ENCODE data around the gene NUBPL. TPM values are rescaled to one million over a fixed set of nuclear protein-coding genes. Genes with fewer than 3 reads are reported as not detected.
"Not testable (repeated sequence)": the region's sequence is repeated elsewhere in the genome, so short reads cannot be mapped to it uniquely, and the experiment has no call there.

Gene NUBPL
- polyA plus RNA-seq, 1 experiment, result 9.3 TPM

GRCh38 chr14:31619440-31619839 lies 58.2 kb downstream of the NUBPL start:
- TF ChIP-seq CTCF (IDR thresholded peaks at IDR 0.05; ENCODE audit: low read depth, low read length), result no peak
- H3K27ac ChIP-seq (ENCODE audit: low read depth, low read length), result no peak overlapping the region
- H3K4me3 ChIP-seq (ENCODE audit: low read depth, low read length), result no peak overlapping the region
- H3K9me3 ChIP-seq (ENCODE audit: control insufficient read depth, insufficient read depth, low read length), result peaks cover 10% of the 10 kb centered on the region
- no peak for DNase-seq (ENCODE audit: low read depth, low spot score)
- CTCF ChIA-PET, result no interaction called here
- H3K27me3 ChIP-seq (ENCODE audit: control insufficient read depth, insufficient read depth, low read length), result no peaks in the 10 kb centered on the region
- POLR2A ChIA-PET, result no interaction called here

DNA sequence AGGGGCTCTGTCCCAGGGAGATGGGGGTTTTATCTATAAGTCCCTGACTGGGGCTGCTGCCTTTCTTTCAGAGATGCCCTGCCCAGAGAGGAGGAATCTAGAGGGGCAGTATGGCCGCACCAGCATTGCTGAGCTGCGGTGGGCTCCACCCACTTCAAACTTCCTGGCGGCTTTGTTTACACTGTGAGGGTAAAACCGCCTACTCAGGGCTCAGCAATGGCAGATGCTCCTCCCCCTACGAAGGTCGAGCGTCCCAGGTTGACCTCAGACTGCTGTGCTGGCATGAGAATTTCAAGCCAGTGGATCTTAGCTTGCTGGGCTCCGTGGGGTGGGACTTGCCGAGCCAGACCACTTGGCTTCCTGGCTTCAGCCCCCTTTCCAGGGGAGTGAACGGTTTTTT lies 59.7 kb downstream of the NUBPL start:
- peaks cover 10% of the 10 kb centered on the region for H3K9me3 ChIP-seq (ENCODE audit: control insufficient read depth, insufficient read depth, low read length)
- DNase-seq (ENCODE audit: low read depth, low spot score); H3K4me3 ChIP-seq (ENCODE audit: low read depth, low read length); POLR2A ChIA-PET; H3K27ac ChIP-seq (ENCODE audit: low read depth, low read length); CTCF ChIA-PET; H3K27me3 ChIP-seq (ENCODE audit: control insufficient read depth, insufficient read depth, low read length): not testable (repeated sequence)

- no peak for DNase-seq (ENCODE audit: low read depth, low spot score)
- H3K27me3 ChIP-seq (ENCODE audit: control insufficient read depth, insufficient read depth, low read length), result no peaks in the 10 kb centered on the region
- H3K4me3 ChIP-seq (ENCODE audit: low read depth, low read length), result no peak overlapping the region
- ChIA-PET POLR2A (no interaction called here), CTCF (no interaction called here)
- peaks cover 10% of the 10 kb centered on the region for H3K9me3 ChIP-seq (ENCODE audit: control insufficient read depth, insufficient read depth, low read length)
- TF ChIP-seq CTCF (IDR thresholded peaks at IDR 0.05; ENCODE audit: low read depth, low read length), result no peak
- no peak overlapping the region for H3K27ac ChIP-seq (ENCODE audit: low read depth, low read length)
Measured at GRCh38 chr14:31622060-31622459, 60.9 kb downstream of the NUBPL start.

GRCh38 chr14:31652900-31653299 lies 91.7 kb downstream of the NUBPL start:
- CTCF ChIA-PET; H3K27ac ChIP-seq (ENCODE audit: low read depth, low read length); H3K9me3 ChIP-seq (ENCODE audit: control insufficient read depth, insufficient read depth, low read length); DNase-seq (ENCODE audit: low read depth, low spot score); POLR2A ChIA-PET; H3K27me3 ChIP-seq (ENCODE audit: control insufficient read depth, insufficient read depth, low read length); H3K4me3 ChIP-seq (ENCODE audit: low read depth, low read length): not testable (repeated sequence)

- H3K27ac ChIP-seq (ENCODE audit: low read depth, low read length), result no peak overlapping the region
- no peak for TF ChIP-seq CTCF (IDR thresholded peaks at IDR 0.05; ENCODE audit: low read depth, low read length)
- no peak for DNase-seq (ENCODE audit: low read depth, low spot score)
- POLR2A ChIA-PET, result no interaction called here
- H3K4me3 ChIP-seq (ENCODE audit: low read depth, low read length), result no peak overlapping the region
- H3K27me3 ChIP-seq (ENCODE audit: control insufficient read depth, insufficient read depth, low read length), result no peaks in the 10 kb centered on the region
- CTCF ChIA-PET, result no interaction called here
- no peaks in the 10 kb centered on the region for H3K9me3 ChIP-seq (ENCODE audit: control insufficient read depth, insufficient read depth, low read length)
Measured at GRCh38 chr14:31657917-31658316, 96.7 kb downstream of the NUBPL start.

DNA sequence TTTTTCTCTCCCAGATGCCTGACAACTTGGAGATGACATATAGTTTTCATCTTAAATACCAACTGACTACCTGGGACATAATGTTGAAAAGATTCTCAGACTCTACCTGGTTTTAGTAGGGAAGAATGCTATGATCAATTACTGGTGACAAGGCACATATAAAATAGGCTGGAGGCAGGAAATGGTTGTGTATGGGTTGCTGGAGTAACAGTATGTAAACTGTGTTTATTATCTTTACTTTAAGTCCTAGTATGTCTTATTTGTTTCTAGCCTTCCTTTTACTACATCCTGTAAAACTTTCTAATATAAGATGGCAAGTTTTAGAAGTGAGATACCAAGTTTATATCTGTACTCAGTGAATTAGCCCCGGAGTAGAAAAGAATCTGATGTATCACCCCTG lies 98.1 kb downstream of the NUBPL start:
- CTCF ChIA-PET, result no interaction called here
- Histone ChIP-seq H3K9me3 (ENCODE audit: control insufficient read depth, insufficient read depth, low read length) (no peaks in the 10 kb centered on the region), H3K27me3 (ENCODE audit: control insufficient read depth, insufficient read depth, low read length) (no peaks in the 10 kb centered on the region), H3K4me3 (ENCODE audit: low read depth, low read length) (no peak overlapping the region), H3K27ac (ENCODE audit: low read depth, low read length) (no peak overlapping the region)
- no peak for DNase-seq (ENCODE audit: low read depth, low spot score)
- POLR2A ChIA-PET, result no interaction called here
- TF ChIP-seq CTCF (IDR thresholded peaks at IDR 0.05; ENCODE audit: low read depth, low read length), result no peak
